Urinary bladder (tissue), 4 donors: Measurements from ENCODE around the gene PAX8. TPM values are rescaled to one million over a fixed set of nuclear protein-coding genes. Genes with fewer than 3 reads are reported as not detected.

ENCODE experiments used
- DNase-seq: peaks from one replicate; pipeline ENCODE4 v3.0.0-alpha.2; 2015; ENCODE audit errors: extremely low spot score
- H3K27ac ChIP-seq: one replicate; pipeline ENCODE4 v1.5.1; 2013; ENCODE audit warnings: low read depth, mild to moderate bottlenecking, moderate library complexity
- H3K36me3 ChIP-seq: one replicate; pipeline ENCODE4 v1.6.1; 2013; ENCODE audit warnings: mild to moderate bottlenecking, moderate library complexity; ENCODE audit not compliant: insufficient read depth
- H3K4me1 ChIP-seq: one replicate; pipeline ENCODE4 v1.6.1; 2013; ENCODE audit warnings: mild to moderate bottlenecking, moderate library complexity; ENCODE audit not compliant: insufficient read depth
- H3K4me3 ChIP-seq: one replicate; pipeline ENCODE4 v1.5.1; 2013; ENCODE audit warnings: low read depth, low read length
- WGBS: extraction: QIAGEN DNeasy Blood & Tissue Kit; methylation state at CpG from one replicate; pipeline ENCODE4 v1.1.7; 2013; 5-methylcytosine and 5-hydroxymethylcytosine counted together
- polyA plus RNA-seq: library from polyadenylated mRNA; stranded (reverse); fragments of 200-250 nt; gene quantifications from one replicate; pipeline ENCODE4 v1.2.3, GENCODE V29; 2013
- total RNA-seq: library from RNA; depleted of rRNA; stranded (reverse); fragments of >200 nt; gene quantifications from one replicate; pipeline ENCODE4 v1.2.3, GENCODE V29; 2014
- donor health status: healthy with polysubstance abuse.
- donor health status: healthy.

PAX8 gene
- total and polyA plus RNA-seq, 2 donors, result 0.19 to 0.26 TPM

DNA sequence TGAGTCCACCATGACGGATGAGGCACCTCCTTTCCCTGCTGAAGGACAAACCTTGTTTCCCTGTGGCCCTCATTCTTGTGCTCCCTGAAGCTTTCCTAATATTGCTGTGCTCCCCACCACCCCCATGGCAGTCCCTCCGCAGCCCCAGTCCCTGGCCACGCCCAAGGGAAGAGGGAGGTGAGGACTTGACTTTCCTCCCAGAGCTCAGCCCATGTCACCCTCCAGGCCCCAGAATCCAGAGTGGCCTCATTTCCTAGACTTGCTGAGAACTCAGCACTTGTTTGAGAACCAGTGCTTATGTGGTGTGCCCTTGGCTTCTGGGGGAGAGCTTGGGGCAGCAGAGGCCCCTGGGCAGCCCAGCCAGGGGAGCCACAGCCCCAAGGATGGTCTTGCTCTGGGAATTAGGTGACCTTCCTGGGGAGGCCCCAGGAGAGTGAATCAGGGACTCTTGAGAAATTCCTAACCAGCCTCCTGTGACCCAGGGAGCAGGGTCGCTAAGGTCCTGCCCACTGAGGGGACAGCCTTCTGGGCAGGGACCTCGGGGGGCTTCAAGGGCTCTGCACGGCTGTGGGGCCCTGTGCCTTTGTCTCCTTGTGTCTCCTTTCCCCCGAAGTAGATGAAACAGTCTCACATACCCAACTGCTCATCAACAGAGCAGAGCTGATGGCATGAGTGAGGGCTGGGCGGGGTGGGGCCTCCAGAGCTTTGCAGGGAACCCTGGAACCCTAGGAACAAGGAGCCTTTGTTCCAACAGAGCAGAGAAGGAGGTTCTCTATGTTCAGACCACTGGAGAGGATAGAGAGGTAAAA, 77.0 kb downstream of the PAX8 start:
- H3K4me1 ChIP-seq, result no peaks in the 10 kb centered on the region
- no peak overlapping the region for H3K27ac ChIP-seq
- 84% methylated on average over 8 of the region's 8 CpGs for WGBS
- no peak for DNase-seq
- no peak overlapping the region for H3K4me3 ChIP-seq
- H3K36me3 ChIP-seq, result no peaks in the 10 kb centered on the region

DNA sequence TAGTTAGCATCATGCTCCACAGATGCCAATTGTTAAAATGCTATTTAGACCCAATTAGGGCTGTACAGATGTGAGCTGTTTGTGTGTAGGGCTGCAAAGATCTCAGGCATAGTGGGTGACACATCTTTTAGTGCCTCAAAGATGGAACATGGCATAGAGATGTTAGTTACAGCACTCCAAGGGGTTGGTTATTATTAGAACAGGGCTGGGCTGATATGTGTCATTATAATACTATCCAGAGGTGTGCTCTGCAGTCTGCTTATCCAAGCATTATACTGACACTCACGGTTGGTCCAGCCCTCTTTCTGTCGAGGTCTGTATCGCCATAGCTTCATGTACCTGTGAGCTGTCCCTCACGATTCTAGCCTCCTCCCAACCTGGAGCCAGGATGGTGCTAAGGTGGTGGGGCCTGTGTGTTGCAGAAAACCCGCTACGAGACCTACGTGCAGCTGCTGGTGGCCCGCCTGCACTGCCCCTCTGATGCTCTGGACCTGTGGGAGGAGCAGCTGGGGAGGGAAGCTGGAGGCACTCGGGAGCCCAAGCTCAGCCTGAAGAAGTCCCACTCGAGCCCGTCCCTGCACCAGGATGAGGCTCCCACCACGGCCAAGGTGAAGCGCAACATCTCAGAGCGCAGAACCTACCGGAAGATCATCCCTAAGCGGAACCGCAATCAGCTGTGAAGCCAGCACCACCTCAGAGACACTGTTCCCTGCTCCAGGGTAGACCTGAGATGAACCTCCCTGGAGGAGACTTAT, 77.8 kb downstream of the PAX8 start:
- H3K4me1 ChIP-seq, result no peaks in the 10 kb centered on the region
- DNase-seq, result no peak
- H3K27ac ChIP-seq, result no peak overlapping the region
- no peaks in the 10 kb centered on the region for H3K36me3 ChIP-seq
- no peak overlapping the region for H3K4me3 ChIP-seq
- 90% methylated on average over 17 of the region's 17 CpGs for WGBS

DNA sequence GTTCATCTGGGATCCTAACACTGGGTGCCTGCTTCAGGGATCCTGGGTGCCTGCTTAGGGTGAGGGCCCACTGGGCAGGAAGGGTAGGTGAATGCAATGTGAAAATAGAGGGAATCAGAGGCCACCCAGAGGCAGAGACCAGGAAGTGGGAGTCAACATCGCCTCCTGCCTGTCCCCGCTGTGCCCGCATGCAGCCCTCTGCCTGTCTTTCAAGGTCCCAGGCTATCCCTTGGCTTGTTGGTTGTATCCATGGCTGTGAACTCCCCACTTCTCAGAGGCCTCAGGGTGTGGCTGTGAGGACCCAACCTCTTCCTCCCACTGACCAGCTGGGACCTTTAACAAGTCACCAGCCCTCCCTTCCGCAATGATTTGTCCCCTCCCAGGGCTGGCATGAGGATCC, 78.5 kb downstream of the PAX8 start:
- H3K4me3 ChIP-seq, result no peak overlapping the region
- H3K36me3 ChIP-seq, result no peaks in the 10 kb centered on the region
- DNase-seq, result no peak
- H3K4me1 ChIP-seq, result no peaks in the 10 kb centered on the region
- H3K27ac ChIP-seq, result no peak overlapping the region
- WGBS, result 92% methylated on average over 4 of the region's 4 CpGs

DNA sequence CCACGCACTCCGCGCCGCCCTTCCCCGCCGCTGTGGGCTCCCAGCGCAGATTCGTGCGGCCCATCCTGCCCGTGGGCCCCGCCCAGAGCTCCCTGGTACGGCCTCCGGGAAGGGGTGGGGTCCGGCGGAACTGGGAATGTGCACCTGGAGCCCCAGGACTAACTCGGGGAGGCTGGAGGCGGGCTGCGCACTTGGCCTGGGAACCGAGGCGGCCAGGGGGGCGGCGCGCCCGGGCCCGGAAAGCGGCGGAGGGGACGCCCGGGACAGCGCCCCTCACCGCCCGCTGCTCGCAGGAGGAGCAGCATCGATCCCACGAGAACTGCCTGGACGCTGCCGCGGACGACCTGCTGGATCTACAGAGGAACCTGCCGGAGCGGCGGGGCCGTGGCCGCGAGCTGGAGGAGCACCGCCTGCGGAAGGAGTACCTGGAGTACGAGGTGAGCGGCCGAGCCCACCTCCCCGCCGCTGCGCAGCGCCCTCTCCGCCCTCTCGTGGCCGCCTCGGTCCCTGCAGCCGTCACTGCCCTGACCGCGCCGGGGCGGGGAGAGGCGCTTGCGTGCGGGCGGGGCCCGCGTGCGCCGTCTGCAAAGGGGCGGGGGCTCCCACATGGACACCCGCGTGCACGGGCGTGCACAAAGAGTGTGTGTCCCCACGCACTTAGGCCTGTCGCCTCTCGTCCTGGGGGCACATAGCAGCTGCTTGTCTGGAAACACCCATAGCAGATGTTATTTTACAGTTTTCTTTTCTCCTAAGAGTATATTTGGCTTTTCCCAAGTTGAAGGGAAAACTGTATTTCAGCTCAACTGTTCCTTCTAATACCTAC, 79.7 kb downstream of the PAX8 start:
- WGBS, result 6% methylated on average over 78 of the region's 79 CpGs
- Histone ChIP-seq H3K36me3 (no peaks in the 10 kb centered on the region), H3K4me1 (no peaks in the 10 kb centered on the region), H3K27ac (peak overlapping the region; percentile 71), H3K4me3 (peak overlapping the region; percentile 68)
- peak; percentile 31 for DNase-seq

- H3K27ac ChIP-seq, result no peak overlapping the region
- 63% methylated on average over 32 of the region's 32 CpGs for WGBS
Measured at GRCh38 chr2:113198048-113198789, 80.5 kb downstream of the PAX8 start.

GRCh38 chr2:113197347-113198047, 81.2 kb downstream of the PAX8 start:
- no peak for DNase-seq
- Histone ChIP-seq H3K4me3 (no peak overlapping the region), H3K27ac (no peak overlapping the region), H3K36me3 (no peaks in the 10 kb centered on the region), H3K4me1 (no peaks in the 10 kb centered on the region)
- 94% methylated on average over 17 of the region's 17 CpGs for WGBS

More at GRCh38 chr2:113198048-113198789, 80.5 kb downstream of the PAX8 start:
- H3K4me3 ChIP-seq, result peak overlapping the region; percentile 68
- no peaks in the 10 kb centered on the region for H3K4me1 ChIP-seq
- DNase-seq, result no peak
- no peaks in the 10 kb centered on the region for H3K36me3 ChIP-seq

- no peak for DNase-seq
- H3K36me3 ChIP-seq, result no peaks in the 10 kb centered on the region
- no peaks in the 10 kb centered on the region for H3K4me1 ChIP-seq
- no peak overlapping the region for H3K27ac ChIP-seq
- WGBS, result 89% methylated on average over 4 of the region's 4 CpGs
- H3K4me3 ChIP-seq, result no peak overlapping the region
Measured at GRCh38 chr2:113196839-113197238, 81.9 kb downstream of the PAX8 start.

- WGBS, result 91% methylated on average over 11 of the region's 11 CpGs
- Histone ChIP-seq H3K36me3 (no peaks in the 10 kb centered on the region), H3K27ac (no peak overlapping the region), H3K4me1 (no peaks in the 10 kb centered on the region), H3K4me3 (no peak overlapping the region)
- DNase-seq, result no peak
Measured at GRCh38 chr2:113195923-113196501, 82.7 kb downstream of the PAX8 start.

DNA sequence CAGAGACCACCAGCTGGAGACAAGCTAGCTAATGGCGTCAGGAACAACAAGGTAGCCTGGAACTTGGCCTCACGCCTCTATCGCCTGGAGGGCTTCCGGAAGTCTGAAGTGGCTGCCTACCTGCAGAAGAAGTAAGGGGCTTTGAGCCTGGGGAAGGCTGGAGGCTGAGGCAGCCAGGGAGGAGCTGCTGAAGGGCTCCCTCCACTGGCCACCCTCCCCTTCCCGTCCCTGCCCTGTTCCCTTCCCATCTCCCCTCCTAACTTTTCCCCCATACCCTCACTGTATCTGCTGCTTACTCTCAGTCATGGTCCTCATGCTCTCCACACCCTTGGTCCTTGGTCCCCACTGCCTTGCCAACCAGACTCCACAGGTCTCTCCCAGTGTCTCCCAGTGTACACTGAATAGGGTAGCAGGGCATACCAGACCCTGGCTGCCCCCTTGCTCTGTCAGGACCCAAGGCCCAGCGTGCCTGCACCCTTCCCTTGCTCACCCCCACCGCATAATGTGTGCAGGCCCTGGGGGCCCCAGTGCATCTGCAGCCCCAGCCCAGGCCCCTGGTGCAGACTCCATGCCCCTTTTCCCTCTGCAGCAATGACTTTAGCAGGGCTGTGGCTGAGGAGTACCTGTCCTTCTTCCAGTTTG, 86.1 kb downstream of the PAX8 start:
- Histone ChIP-seq H3K36me3 (no peaks in the 10 kb centered on the region), H3K27ac (no peak overlapping the region), H3K4me1 (no peaks in the 10 kb centered on the region), H3K4me3 (no peak overlapping the region)
- 89% methylated on average over 7 of the region's 7 CpGs for WGBS
- DNase-seq, result no peak

DNA sequence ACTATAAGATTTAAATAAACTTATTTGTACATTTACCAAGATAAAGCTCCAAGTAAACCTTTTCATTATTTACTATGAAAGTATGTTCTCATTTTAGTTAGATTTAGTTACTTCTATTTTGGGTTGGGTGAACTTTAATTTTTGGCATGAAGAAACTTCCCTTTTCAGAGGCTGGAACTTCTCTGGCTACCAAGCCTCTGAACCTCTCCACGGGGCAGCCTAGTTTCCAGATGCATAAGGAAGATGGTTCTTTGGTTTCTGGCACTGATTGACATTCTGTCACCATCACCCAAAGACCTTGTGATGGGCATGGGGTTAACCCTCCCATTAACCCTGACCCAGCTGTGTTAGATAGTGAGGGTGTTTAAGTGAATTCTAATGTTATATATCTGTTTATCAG, 87.8 kb downstream of the PAX8 start:
- no peak overlapping the region for H3K27ac ChIP-seq
- WGBS, result 62% methylated on average over 1 of the region's 1 CpG

GRCh38 chr2:113187771-113188170, 91.0 kb downstream of the PAX8 start:
- H3K27ac ChIP-seq, result no peak overlapping the region
- no peaks in the 10 kb centered on the region for H3K36me3 ChIP-seq
- DNase-seq, result no peak
- 83% methylated on average over 6 of the region's 6 CpGs for WGBS
- H3K4me3 ChIP-seq, result no peak overlapping the region
- H3K4me1 ChIP-seq, result no peaks in the 10 kb centered on the region

More for the DNA sequence above, 87.8 kb downstream of the PAX8 start:
- DNase-seq, result no peak
- Histone ChIP-seq H3K36me3 (no peaks in the 10 kb centered on the region), H3K4me3 (no peak overlapping the region), H3K4me1 (no peaks in the 10 kb centered on the region)

- Histone ChIP-seq H3K27ac (no peak overlapping the region), H3K4me1 (no peaks in the 10 kb centered on the region), H3K4me3 (no peak overlapping the region), H3K36me3 (no peaks in the 10 kb centered on the region)
- DNase-seq, result no peak
- 87% methylated on average over 5 of the region's 5 CpGs for WGBS
Measured at GRCh38 chr2:113186433-113186796, 92.3 kb downstream of the PAX8 start.
